ENCODE data around the gene PUS3. TPM values are rescaled to one million over a fixed set of nuclear protein-coding genes. Genes with fewer than 3 reads are reported as not detected.

PUS3 gene
- total RNA-seq, 1 experiment from 2014 or later = 18.6 TPM

GRCh38 chr11:125903711-125904659, 979 bp upstream of the PUS3 start, which contains the start of gene DDX25 (continued):
- TF ChIP-seq, protein P1, sequence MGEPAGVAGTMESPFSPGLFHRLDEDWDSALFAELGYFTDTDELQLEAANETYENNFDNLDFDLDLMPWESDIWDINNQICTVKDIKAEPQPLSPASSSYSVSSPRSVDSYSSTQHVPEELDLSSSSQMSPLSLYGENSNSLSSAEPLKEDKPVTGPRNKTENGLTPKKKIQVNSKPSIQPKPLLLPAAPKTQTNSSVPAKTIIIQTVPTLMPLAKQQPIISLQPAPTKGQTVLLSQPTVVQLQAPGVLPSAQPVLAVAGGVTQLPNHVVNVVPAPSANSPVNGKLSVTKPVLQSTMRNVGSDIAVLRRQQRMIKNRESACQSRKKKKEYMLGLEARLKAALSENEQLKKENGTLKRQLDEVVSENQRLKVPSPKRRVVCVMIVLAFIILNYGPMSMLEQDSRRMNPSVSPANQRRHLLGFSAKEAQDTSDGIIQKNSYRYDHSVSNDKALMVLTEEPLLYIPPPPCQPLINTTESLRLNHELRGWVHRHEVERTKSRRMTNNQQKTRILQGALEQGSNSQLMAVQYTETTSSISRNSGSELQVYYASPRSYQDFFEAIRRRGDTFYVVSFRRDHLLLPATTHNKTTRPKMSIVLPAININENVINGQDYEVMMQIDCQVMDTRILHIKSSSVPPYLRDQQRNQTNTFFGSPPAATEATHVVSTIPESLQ (CRISPR knock-in tag; IDR thresholded peaks at IDR 0.05) = peak; percentile 85; the same call in 1 of the 2 replicates
- TF ChIP-seq CTCF (IDR thresholded peaks at IDR 0.05) (no peak), ZNF423 (CRISPR knock-in tag; IDR thresholded peaks at IDR 0.05) (no peak), SP1 (CRISPR knock-in tag; conservative IDR thresholded peaks at IDR 0.05) (peak; percentile 96), ZNF532 (CRISPR knock-in tag; IDR thresholded peaks at IDR 0.05; ENCODE audit: borderline replicate concordance) (peak; percentile 85), TEAD4 (CRISPR knock-in tag; IDR thresholded peaks at IDR 0.05) (peak; percentile 93), JAZF1 (CRISPR knock-in tag; IDR thresholded peaks at IDR 0.05) (no peak), ELF4 (CRISPR knock-in tag; IDR thresholded peaks at IDR 0.05; ENCODE audit: low read depth) (peak; percentile 99), ZNF512 (CRISPR knock-in tag; IDR thresholded peaks at IDR 0.05; ENCODE audit: borderline replicate concordance) (0 out of 2 replicates have a peak, but pooled peaks have one; percentile 88)
- TF ChIP-seq, protein P2, sequence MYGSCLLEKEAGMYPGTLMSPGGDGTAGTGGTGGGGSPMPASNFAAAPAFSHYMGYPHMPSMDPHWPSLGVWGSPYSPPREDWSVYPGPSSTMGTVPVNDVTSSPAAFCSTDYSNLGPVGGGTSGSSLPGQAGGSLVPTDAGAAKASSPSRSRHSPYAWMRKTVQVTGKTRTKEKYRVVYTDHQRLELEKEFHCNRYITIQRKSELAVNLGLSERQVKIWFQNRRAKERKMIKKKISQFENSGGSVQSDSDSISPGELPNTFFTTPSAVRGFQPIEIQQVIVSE (CRISPR knock-in tag; IDR thresholded peaks at IDR 0.05; ENCODE audit: borderline replicate concordance) = no peak
- TF ChIP-seq, protein P3, sequence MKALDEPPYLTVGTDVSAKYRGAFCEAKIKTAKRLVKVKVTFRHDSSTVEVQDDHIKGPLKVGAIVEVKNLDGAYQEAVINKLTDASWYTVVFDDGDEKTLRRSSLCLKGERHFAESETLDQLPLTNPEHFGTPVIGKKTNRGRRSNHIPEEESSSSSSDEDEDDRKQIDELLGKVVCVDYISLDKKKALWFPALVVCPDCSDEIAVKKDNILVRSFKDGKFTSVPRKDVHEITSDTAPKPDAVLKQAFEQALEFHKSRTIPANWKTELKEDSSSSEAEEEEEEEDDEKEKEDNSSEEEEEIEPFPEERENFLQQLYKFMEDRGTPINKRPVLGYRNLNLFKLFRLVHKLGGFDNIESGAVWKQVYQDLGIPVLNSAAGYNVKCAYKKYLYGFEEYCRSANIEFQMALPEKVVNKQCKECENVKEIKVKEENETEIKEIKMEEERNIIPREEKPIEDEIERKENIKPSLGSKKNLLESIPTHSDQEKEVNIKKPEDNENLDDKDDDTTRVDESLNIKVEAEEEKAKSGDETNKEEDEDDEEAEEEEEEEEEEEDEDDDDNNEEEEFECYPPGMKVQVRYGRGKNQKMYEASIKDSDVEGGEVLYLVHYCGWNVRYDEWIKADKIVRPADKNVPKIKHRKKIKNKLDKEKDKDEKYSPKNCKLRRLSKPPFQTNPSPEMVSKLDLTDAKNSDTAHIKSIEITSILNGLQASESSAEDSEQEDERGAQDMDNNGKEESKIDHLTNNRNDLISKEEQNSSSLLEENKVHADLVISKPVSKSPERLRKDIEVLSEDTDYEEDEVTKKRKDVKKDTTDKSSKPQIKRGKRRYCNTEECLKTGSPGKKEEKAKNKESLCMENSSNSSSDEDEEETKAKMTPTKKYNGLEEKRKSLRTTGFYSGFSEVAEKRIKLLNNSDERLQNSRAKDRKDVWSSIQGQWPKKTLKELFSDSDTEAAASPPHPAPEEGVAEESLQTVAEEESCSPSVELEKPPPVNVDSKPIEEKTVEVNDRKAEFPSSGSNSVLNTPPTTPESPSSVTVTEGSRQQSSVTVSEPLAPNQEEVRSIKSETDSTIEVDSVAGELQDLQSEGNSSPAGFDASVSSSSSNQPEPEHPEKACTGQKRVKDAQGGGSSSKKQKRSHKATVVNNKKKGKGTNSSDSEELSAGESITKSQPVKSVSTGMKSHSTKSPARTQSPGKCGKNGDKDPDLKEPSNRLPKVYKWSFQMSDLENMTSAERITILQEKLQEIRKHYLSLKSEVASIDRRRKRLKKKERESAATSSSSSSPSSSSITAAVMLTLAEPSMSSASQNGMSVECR (CRISPR knock-in tag; IDR thresholded peaks at IDR 0.05; ENCODE audit: borderline replicate concordance) = peak; percentile 99
- TF ChIP-seq, protein P4, sequence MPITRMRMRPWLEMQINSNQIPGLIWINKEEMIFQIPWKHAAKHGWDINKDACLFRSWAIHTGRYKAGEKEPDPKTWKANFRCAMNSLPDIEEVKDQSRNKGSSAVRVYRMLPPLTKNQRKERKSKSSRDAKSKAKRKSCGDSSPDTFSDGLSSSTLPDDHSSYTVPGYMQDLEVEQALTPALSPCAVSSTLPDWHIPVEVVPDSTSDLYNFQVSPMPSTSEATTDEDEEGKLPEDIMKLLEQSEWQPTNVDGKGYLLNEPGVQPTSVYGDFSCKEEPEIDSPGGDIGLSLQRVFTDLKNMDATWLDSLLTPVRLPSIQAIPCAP (CRISPR knock-in tag; IDR thresholded peaks at IDR 0.05) = peak; percentile 98
- TF ChIP-seq, protein P5, sequence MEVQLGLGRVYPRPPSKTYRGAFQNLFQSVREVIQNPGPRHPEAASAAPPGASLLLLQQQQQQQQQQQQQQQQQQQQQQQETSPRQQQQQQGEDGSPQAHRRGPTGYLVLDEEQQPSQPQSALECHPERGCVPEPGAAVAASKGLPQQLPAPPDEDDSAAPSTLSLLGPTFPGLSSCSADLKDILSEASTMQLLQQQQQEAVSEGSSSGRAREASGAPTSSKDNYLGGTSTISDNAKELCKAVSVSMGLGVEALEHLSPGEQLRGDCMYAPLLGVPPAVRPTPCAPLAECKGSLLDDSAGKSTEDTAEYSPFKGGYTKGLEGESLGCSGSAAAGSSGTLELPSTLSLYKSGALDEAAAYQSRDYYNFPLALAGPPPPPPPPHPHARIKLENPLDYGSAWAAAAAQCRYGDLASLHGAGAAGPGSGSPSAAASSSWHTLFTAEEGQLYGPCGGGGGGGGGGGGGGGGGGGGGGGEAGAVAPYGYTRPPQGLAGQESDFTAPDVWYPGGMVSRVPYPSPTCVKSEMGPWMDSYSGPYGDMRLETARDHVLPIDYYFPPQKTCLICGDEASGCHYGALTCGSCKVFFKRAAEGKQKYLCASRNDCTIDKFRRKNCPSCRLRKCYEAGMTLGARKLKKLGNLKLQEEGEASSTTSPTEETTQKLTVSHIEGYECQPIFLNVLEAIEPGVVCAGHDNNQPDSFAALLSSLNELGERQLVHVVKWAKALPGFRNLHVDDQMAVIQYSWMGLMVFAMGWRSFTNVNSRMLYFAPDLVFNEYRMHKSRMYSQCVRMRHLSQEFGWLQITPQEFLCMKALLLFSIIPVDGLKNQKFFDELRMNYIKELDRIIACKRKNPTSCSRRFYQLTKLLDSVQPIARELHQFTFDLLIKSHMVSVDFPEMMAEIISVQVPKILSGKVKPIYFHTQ (CRISPR knock-in tag; IDR thresholded peaks at IDR 0.05) = no peak
- TF ChIP-seq, protein P6, sequence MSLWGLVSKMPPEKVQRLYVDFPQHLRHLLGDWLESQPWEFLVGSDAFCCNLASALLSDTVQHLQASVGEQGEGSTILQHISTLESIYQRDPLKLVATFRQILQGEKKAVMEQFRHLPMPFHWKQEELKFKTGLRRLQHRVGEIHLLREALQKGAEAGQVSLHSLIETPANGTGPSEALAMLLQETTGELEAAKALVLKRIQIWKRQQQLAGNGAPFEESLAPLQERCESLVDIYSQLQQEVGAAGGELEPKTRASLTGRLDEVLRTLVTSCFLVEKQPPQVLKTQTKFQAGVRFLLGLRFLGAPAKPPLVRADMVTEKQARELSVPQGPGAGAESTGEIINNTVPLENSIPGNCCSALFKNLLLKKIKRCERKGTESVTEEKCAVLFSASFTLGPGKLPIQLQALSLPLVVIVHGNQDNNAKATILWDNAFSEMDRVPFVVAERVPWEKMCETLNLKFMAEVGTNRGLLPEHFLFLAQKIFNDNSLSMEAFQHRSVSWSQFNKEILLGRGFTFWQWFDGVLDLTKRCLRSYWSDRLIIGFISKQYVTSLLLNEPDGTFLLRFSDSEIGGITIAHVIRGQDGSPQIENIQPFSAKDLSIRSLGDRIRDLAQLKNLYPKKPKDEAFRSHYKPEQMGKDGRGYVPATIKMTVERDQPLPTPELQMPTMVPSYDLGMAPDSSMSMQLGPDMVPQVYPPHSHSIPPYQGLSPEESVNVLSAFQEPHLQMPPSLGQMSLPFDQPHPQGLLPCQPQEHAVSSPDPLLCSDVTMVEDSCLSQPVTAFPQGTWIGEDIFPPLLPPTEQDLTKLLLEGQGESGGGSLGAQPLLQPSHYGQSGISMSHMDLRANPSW (CRISPR knock-in tag; conservative IDR thresholded peaks at IDR 0.05; ENCODE audit: low read depth) = peak; percentile 96; the same call in 1 of the 2 replicates
